ENCODE results near the gene ADARB1.

DNA sequence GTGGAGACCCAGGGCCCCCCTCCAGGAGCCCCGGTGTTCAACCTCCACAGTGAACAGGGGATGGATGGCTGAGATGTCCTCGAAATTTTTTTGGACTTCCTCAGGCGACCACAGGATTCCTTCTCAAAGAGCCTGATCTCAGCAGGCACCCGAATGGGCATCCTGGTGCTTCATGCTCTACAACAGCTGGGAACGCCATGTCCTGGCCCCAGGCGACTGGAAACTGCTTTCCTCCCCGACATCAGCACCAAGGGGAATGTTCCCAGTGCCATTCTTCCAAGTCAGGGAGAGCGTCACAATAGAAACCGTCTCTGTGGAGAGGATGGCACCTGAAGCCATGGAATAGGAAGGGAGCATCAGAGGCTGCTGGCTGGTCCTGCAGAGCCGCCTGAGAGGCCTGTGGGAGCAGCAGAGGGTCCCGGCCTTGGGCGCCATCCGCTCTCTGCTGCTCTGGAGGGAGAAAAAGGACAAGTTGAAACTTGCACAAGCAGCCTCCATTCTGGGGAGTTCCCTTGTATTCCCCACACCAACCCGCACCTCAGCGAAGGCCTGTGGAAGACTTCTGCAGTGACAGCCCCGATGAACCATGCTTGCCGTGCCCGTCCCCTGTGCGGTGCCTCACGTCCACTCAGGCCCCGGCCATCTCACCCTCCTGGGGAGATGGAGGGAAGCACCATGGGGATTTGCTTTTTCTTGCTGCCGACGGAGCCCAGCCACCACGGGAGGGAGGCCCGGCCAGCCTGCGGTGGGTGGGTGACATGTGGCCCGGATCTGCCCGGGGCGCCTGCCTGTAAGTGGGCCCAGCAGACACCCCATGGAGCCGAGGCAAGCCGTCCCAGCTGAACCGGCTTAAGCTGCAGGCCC lies 2.3 kb upstream of the ADARB1 start:
- TF ChIP-seq POLR2A (IDR thresholded peaks at IDR 0.05) (no peak), EP300 (IDR thresholded peaks at IDR 0.05) (no peak)
- TF ChIP-seq, protein P1, sequence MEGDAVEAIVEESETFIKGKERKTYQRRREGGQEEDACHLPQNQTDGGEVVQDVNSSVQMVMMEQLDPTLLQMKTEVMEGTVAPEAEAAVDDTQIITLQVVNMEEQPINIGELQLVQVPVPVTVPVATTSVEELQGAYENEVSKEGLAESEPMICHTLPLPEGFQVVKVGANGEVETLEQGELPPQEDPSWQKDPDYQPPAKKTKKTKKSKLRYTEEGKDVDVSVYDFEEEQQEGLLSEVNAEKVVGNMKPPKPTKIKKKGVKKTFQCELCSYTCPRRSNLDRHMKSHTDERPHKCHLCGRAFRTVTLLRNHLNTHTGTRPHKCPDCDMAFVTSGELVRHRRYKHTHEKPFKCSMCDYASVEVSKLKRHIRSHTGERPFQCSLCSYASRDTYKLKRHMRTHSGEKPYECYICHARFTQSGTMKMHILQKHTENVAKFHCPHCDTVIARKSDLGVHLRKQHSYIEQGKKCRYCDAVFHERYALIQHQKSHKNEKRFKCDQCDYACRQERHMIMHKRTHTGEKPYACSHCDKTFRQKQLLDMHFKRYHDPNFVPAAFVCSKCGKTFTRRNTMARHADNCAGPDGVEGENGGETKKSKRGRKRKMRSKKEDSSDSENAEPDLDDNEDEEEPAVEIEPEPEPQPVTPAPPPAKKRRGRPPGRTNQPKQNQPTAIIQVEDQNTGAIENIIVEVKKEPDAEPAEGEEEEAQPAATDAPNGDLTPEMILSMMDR (IDR thresholded peaks at IDR 0.05), result no peak

Data from tibial nerve (tissue), 4 donors.